ENCODE results near the gene HNRNPF.

DNA sequence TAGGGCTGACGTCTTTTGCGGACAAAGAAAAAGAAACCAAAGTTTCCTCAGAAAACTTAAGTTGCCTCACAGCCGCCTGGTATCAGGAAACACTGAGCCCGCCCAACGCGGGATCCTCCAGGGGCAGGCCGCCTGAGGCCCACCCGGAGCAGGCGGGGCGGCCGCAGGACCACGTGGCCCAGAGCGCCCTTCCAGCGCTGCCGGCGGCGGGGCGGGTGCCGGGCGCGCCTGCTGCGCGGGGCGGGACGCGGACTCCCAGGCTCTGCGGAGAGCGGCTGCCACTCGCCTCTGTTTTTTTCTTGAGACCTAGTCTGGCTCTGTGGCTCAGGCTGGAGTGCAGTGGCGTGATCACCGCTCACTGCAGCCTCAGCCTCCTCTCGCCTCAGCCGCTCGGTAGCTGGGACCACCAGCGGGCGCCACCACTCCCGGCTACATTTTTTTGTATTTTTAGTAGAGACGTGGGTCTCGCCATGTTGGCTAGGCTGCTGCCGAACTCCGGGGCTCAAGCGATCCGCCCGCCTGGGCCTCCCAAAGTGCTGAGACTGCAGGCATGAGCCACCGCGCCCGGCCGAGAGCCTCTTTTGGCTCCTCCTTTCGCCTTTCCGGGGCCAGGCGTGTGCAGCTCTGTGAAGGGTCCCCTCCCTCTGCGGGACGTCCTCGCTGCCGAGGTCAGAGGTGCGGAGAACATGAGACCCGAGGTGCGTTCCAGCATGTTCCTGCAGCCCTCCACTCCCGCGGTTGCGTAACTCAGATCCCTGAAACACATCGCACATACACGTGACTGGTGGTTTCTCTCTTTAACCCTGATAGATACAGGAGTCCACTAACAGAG is 11.6 kb upstream of the HNRNPF start:
- TF ChIP-seq, protein P1, sequence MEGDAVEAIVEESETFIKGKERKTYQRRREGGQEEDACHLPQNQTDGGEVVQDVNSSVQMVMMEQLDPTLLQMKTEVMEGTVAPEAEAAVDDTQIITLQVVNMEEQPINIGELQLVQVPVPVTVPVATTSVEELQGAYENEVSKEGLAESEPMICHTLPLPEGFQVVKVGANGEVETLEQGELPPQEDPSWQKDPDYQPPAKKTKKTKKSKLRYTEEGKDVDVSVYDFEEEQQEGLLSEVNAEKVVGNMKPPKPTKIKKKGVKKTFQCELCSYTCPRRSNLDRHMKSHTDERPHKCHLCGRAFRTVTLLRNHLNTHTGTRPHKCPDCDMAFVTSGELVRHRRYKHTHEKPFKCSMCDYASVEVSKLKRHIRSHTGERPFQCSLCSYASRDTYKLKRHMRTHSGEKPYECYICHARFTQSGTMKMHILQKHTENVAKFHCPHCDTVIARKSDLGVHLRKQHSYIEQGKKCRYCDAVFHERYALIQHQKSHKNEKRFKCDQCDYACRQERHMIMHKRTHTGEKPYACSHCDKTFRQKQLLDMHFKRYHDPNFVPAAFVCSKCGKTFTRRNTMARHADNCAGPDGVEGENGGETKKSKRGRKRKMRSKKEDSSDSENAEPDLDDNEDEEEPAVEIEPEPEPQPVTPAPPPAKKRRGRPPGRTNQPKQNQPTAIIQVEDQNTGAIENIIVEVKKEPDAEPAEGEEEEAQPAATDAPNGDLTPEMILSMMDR (conservative IDR thresholded peaks at IDR 0.05; ENCODE audit: low read length): peak; percentile 63
- TF ChIP-seq EZH2phosphoT487 (IDR thresholded peaks at IDR 0.05; ENCODE audit: borderline replicate concordance, low read depth, low read length): no peak
